HUDEP-2 (cell line): ENCODE data around the gene PCYT2.

ENCODE experiments used
- DNase-seq, 76 experiments: peaks; one replicate each; lab custom pipeline; 2025; ENCODE audit not compliant: unreplicated experiment in 76 of 76; lab: John Stamatoyannopoulos, UW

PCYT2 gene

DNA sequence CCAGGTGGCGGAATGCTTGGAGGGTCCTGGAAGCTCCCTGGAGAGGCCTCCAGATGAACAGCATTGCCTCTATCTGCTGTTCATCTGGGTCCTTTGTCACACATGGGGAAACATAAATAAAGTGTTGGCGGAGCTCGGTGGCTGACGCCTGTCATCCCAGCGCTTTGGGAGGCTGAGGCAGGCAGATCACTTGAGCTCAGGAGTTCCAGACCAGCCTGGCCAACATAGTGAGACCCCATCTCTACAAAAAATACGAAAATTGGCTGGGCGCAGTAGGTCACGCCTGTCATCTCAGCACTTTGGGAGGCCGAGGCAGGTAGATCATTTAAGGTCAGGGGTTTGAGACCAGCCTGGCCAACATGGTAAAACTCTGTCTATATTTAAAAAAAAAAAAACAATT is 33.7 kb upstream of the PCYT2 start:
- no peak for DNase-seq

- no peak for DNase-seq
Measured at GRCh38 chr17:81942167-81942553, 31.0 kb upstream of the PCYT2 start.

GRCh38 chr17:81941484-81942166 is 30.4 kb upstream of the PCYT2 start:
- DNase-seq: no peak

DNA sequence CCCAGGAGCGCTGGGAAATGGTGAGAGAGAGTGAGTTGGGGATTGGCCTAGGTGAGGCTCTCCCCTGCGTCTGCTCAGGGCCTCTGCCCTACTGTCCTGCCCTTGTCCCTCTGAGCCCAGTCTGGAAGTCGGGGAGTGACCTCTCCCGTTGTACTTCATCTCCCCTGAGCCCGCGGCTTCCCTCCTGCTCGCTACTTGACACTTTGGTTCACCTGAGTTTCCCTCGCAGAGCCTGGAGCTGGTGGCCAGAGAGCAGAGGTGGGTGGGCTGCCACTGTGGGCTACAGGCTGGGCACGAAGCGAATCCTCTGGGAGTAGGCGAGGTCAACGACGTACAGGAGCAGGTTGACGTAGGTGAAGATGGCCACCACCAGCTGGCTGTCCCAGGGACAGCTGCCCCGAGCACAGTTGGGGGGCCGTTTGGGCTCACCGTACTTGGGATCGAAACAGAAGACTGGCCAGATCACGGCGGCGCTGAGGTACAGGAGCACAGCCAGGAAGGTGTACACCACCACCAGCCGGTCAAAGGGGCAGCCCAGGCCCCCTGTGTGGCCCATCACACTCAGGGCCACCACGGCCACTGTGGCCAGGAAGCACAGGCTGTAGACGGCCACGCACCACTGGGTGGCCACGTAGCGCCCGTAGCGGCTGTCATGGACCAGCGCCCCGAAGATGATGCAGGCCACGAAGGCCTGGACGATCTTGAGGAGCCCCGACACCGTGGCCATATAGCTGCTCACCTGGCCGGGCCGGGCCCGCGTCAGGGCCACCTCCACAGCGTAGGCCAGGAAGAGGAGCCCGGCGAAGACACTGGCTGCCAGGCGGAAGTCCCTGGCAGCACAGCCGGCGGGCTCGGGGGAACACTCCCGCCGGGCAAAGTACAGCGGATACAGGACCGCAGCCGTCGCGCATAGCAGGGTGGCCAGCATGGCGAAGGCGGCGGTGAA is 29.6 kb upstream of the PCYT2 start:
- no peak for DNase-seq

DNA sequence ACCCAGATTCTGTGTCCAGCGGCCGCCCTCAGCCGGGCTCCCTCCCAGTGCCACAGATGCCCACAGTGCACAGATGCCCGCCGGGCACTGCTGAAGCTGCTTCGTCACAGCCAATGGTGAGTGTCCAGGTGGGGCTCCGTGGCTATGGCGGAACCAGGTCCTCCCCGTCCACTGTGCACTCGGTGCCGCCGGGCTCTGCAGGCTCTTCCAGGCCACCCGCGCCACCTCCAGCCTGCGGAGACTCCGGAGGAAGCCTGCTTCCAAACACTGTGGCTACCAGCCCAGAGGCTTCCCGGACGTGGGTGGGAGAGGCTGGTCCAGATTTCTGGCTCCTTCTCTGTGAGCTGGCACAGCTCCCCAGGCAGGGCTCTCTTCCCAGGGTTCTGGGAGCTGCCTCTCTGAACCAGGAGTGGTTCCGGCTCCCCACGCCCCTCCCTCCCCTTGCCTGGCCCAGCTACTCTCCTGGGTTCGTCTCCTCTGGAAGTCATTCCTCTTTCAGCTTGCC is 28.7 kb upstream of the PCYT2 start:
- DNase-seq: no peak

- DNase-seq: no peak
Measured at GRCh38 chr17:81939218-81939617, 28.0 kb upstream of the PCYT2 start.

DNA sequence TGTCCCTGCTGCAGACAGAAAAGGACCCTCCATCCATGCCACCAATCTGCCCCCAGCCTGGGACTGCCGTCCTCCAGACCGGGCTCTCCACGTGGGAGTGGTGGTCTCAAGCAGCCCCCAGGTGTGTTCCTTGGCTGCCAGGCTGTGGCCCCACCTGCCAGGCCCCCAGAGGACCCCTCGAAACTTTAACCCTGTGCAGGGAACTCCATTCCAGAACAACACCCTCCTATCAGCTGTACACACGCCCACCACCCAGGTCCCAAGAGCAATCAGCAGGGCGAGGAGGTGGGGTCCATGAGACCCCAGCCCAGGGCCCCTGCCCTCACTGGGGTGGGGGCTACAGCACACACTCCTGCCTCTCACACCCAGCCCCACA is 24.5 kb upstream of the PCYT2 start:
- no peak for DNase-seq

DNA sequence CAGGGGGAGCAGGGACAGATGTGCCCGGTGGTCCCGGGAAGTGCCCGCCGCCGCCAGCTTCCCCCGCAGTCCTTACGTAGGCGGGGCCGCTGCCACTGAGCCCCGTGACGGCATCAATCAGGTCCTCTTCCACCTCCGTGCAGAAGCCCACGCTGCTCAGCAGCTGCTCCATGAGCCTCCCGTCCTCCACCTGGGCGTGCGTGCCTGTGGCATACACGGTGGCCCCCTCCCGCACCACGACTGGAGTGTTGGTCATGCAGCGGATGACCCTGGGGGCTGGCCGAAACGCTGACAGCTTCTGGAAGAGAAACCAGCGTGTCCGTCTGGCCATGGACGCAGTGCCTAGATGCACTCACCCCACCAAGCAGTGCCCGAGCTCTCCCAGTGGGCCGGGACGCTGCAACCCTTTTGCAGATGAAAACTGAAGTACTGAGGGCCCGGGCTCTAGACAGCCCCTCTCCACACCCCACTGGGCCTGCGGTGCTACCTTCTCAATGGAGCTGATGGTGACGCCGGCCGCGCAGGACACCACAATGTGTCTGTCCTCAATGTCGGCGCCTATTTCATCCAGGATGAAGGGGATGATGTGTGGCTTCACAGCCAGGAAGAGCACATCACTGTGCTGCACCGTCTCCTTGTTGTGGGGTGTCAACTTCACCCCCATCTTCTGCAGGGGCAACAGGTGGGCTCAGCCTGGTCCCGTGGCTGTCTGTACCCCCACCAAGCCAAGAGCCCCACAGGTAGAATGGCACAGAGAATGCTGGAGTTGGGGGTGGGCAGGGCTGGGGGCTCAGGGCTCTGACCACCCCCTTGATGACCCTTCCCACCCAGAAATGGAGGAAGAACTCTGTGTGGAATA is 23.9 kb upstream of the PCYT2 start:
- DNase-seq: no peak

- no peak for DNase-seq
Measured at GRCh38 chr17:81934098-81934757, 23.0 kb upstream of the PCYT2 start.

DNA sequence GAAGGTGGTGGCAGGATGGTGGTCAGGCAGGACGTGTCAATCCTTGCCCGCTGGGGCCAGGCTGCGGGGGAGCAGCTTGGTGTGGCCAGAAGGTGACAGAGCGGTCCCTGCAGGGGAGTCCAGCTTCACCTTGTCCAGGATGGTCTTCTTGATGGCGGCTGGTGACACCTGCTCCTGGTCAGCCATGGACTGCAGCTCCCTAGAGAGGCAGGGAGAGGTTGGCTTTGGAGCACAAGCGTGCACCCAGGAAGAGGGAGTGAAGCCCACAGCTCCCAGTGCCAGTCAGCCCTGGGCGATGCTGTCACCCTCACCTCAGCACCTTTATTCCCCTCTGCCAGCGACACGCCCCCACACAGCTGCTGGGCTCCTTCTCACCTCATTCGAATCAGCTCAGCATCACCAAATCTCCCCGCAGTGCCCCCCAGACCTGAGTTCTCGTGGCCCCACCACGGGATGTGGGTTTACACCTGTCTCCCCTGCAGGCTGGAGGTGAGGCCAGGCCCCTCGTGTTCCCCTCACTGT is 22.0 kb upstream of the PCYT2 start:
- peak in 1 of 76 experiments; percentile 10 for DNase-seq

GRCh38 chr17:81932333-81932983 is 21.3 kb upstream of the PCYT2 start:
- peak in 73 of 76 experiments; percentile 52 to 97 (median 86) for DNase-seq

GRCh38 chr17:81931557-81932332 is 20.5 kb upstream of the PCYT2 start:
- DNase-seq: peak in 74 of 76 experiments; percentile 18 to 90 (median 77)

GRCh38 chr17:81931189-81931556 is 20.0 kb upstream of the PCYT2 start:
- DNase-seq: peak in 3 of 76 experiments; percentile 42 to 77 (median 50)

DNA sequence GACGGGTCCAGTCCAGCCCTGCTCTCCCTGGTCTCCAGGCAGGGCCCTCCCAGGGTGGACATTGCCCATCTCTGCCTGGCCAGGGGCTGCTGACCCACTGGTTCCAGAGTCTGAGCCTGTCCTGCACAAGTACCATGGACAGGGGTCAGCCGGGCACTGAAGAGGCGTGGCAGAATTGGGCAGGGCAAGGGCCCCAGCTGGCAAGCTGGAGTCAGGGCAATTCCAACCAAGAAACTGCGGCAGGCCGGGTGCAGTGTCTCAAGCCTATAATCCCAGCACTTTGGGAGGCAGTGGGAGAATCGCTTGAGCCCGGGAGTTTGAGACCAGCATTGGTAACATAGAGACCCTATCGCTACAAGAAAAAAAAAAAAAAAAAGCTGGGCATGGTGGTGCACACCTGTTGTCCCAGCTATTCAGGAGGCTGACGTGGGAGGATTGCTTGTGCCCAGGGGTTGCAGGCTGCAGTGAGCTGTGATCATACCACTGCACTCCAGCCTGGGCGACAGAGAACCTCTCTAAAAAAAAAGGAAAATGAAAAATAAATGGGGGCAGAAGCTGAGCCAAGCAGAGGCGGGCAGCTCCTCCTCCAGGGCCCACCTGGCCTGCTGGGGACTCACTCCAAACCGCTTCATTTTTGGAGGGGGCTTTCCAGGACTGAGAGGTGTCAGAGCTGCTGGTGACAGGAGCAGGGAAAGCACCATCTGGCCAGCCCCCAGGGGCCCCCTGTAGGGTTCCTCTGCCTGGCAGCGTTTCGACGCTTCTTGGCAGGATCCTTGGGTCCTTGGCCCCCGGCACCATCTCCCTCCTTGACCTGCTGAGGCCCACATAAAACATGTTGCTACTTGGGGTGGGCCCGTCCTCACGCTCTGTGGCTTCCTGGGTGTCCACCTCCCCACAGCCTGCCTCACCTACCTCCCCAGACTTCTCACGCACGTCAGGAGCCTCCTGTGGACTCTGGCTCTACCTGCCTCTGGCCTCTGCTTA is 19.2 kb upstream of the PCYT2 start:
- no peak for DNase-seq

- DNase-seq: no peak
Measured at GRCh38 chr17:81929253-81930141, 18.3 kb upstream of the PCYT2 start.

DNA sequence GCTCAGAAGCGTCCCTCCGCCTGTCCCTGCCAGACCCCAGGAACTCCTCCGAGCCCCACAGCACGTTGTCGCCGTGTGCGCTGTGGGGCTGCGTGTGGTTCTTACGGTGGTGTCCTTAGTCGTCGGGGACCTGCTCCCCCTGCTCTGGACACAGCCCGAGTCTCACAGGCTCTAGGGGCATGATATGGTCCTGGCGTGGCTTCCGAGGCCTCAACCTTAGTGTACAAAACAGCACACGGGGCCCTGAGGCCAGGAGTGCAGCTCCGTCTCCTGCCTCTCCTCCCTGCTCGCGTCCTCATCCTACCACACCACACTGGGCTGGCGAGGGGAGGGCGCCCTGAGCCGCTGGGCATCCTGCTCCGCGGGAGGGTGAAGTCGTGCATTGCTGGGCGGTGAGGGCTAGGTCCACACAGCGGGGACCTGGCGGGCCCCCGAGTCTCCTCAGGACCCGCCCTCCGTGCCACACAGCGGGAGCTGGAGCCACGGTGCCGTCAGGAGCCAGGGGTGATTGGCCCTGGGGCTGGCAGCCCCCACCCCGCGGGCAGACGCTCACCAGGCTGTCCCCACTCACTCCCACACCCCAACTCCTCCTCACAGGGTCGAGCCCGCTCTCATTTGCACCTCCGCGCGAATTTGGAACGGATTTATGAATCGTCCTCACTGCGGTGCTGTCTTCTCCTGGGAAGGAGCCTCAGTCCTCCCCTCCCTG is 17.5 kb upstream of the PCYT2 start:
- DNase-seq: peak in 9 of 76 experiments; percentile 8 to 40 (median 21)
